HG02970 (cell line): ENCODE results near the gene ATG9B.

Source experiments
- ATAC-seq: cut with Tn5 transposase; IDR thresholded peaks from one replicate; pipeline ENCODE4 v1.9.1; 2021; ENCODE audit warnings: mild to moderate bottlenecking, moderate library complexity, moderate number of reproducible peaks; ENCODE audit not compliant: unreplicated experiment, low FRiP score

ATG9B gene

GRCh38 chr7:150988230-150989226 lies 35.8 kb downstream of the ATG9B start:
- no peak for ATAC-seq

- no peak for ATAC-seq
Observed at GRCh38 chr7:150986556-150986955, 37.7 kb downstream of the ATG9B start.

GRCh38 chr7:150986099-150986512 lies 38.2 kb downstream of the ATG9B start:
- no peak for ATAC-seq

GRCh38 chr7:150983893-150984368 lies 40.4 kb downstream of the ATG9B start:
- ATAC-seq, result no peak

- ATAC-seq, result no peak
Observed at GRCh38 chr7:150982351-150982750, 41.9 kb downstream of the ATG9B start.

GRCh38 chr7:150981644-150982043 lies 42.6 kb downstream of the ATG9B start:
- no peak for ATAC-seq

- no peak for ATAC-seq
Observed at GRCh38 chr7:150980663-150981062, 43.6 kb downstream of the ATG9B start.

- no peak for ATAC-seq
Observed at GRCh38 chr7:150979713-150980390, 44.4 kb downstream of the ATG9B start.

- ATAC-seq, result no peak
Observed at GRCh38 chr7:150978126-150978789, 46.0 kb downstream of the ATG9B start, which contains the start of gene KCNH2. Gene KCNH2 (minus strand): TSS chr7:150978321. CDS start chr7:150977913, 408 bp downstream.

GRCh38 chr7:150977382-150978125 lies 46.7 kb downstream of the ATG9B start:
- no peak for ATAC-seq

GRCh38 chr7:150976529-150977381 lies 47.5 kb downstream of the ATG9B start:
- ATAC-seq, result no peak

GRCh38 chr7:150975536-150976319 lies 48.6 kb downstream of the ATG9B start:
- ATAC-seq, result no peak

GRCh38 chr7:150974468-150975391 lies 49.6 kb downstream of the ATG9B start:
- no peak for ATAC-seq

- ATAC-seq, result no peak
Observed at GRCh38 chr7:150973571-150974451, 50.5 kb downstream of the ATG9B start.

- no peak for ATAC-seq
Observed at GRCh38 chr7:150972741-150973140, 51.6 kb downstream of the ATG9B start.

GRCh38 chr7:150972023-150972468 lies 52.2 kb downstream of the ATG9B start:
- ATAC-seq, result no peak
